ENCODE data around the gene PRKAG2.
A peak's percentile ranks its signal among the peaks of the same experiment; 100 is the strongest.
"Not testable (repeated sequence)": the region's sequence is repeated elsewhere in the genome, so short reads cannot be mapped to it uniquely, and the experiment has no call there.

Gene PRKAG2

DNA sequence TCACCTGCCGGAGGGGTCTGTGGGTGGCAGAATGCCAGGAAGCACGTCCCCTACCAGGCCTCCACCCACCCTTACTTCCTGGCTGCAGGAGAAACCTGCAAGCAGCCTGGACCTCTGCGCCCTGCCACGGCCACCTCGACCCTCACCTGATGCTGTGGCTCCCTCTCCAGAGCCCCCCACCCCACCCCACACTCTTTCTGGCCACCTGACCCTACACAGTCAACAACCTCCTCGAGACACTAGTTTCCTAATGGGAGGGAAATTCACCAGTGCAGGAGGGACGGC is 91.3 kb downstream of the PRKAG2 start:
- no peak for DNase-seq (ENCODE audit: low spot score)

DNA sequence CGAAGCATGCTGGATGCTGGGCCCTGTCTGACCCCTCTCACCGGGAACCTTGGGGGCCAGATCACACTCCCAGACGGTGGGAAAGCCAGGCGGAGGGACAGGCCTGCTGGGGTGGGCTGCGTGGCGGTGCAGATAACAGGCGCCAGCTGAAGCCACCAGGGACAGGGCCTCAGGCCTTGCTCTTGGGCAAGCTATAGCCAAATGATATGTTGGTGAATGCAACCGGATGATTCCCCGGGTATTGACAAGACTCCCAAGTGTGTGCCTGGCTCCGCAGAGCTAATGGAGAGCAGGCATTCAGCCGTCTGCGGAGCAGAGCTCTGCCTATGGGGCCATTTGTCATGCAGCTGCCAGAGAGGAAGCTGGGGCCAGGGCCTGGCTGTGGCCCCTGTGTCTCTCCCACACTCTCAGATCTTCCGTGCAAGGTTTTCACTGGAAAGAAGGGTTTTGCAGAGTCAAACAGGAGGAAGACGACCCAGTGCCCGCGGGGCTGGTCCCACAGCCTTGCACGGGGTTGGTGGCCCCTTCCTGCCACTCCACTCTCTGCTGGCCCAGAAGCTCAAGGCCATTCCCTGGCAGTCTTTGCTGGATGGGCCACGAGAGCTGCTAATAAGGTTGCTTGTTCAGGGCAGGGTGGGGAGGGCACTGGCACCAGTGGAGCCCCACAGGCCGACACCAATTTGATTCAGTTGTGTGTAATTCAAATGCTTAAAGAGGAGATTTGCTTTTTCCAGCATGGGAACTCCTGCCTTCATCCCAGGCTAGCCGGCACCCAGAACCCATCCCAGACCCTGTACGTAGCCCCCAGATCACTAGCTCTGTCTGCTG is 91.8 kb downstream of the PRKAG2 start:
- DNase-seq (ENCODE audit: low spot score), result no peak

DNA sequence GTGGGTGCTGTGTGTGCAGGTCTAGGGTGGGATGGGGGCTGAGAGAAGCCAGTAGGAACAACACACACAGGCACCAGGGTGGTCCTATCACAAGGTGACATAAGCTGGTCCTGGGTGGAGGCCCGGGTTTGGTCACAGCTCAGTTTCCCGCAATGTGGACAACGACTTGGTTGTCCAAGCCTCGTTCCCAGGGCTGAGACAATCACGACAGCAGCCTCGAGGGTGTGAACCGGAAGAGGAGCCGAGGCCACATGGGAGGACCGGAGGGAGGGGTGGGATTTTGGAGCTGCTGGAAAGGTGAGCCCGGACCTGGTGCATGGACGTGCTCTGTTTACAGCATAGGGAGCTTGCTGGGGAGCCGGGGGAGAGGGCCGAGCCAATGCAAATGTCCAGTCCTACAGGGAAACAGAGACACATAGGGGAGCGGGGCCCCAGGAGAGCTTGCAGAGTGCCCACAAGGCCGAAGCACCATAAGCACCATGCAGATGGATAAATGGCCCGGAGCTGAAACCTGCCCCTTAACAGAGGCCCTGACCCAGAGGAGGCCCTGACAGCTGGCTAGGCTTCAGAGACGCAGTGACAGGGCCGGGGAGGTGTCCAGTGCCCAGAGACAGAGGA is 92.8 kb downstream of the PRKAG2 start:
- DNase-seq (ENCODE audit: low spot score), result no peak

DNA sequence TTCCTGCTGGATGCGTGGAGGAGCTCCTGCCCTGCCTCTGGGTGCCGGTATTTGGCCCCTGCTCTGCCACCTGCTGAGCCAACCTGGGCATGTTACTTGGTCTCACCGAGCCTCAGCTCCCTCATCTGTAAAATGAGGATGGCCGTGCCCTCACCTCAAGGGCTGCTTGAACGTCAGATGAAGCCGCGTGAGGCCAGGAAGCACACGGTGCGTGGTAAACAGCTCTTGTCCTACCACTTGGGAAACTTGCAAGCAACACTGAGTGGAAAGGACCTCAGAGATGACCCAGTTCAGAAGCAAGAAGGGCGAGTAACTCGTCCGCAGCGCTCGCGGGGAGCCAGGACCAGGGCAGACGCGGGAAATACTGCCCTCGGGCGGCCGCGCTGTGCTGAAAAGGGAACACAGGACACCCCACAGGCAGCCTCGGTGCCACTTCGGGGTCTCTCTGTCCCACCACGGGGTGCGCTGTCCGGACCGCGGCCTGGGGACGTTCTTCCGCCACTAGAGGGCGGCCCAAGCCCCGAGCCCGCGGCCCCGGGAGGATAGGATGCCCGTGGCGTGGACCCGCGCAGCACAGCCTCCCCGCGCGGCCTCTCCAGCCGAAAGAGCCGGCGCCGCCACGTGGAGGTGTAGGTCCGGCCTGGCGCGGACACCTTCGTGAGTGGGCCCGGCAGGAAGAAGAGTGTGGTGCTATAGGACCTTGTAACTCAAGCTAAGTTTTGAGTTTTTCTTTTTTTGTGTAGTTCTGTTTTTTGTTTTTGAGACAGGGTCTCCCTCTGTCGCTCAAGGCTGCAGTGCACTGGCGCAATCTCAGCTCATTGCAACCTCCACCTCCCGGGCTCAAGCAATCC is 94.1 kb downstream of the PRKAG2 start:
- peak; percentile 65 for DNase-seq (ENCODE audit: low spot score)

DNA sequence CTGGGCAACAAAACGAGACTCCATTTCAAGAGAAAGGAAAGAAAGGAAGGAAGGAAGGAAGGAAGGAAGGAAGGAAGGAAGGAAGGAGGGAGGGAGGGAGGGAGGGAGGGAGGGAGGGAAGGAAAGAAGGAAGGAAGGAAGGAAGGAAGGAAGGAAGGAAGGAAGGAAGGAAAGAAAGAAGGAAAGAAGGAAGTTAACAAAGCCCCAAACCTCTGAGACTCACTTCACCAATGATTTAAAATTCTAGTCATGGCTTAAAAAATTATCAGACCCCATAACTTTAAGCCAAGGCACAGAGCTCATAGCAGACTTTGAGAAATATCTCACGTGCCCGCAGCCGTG is 94.7 kb downstream of the PRKAG2 start:
- not testable (repeated sequence) for DNase-seq (ENCODE audit: low spot score)

DNA sequence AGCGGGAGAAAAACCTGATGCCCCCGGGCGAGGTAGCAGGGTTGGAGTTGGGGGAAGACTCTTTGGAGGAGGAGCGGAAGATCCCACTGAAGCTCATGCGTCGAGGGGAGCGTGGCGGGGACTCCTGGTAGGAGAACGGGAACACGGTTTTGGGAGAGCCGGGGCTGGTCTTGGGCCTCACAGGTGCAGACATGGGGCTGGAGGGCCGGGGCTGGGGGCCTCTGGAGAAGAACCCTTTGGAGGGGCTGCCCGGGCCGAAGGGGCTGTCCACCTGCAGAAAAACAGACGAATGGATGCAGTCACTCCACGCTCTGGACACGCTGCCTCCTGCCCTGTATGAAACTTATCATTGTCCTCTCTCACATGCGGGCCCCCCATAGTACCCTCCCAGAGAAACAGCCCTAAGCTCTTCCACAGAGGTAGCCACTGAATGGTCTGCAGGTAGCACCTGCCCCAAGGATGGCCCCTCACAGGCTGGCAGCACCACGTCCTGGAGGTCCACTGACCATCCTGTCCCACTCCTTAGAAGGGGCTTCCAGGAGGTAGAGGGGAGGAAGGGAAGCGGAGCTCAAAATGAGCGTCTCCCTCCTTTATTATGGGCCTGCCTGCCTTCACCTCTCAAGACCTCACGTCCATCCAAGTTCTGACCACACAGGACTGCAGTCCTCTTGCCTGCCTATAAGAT is 95.6 kb downstream of the PRKAG2 start:
- no peak for DNase-seq (ENCODE audit: low spot score)

DNA sequence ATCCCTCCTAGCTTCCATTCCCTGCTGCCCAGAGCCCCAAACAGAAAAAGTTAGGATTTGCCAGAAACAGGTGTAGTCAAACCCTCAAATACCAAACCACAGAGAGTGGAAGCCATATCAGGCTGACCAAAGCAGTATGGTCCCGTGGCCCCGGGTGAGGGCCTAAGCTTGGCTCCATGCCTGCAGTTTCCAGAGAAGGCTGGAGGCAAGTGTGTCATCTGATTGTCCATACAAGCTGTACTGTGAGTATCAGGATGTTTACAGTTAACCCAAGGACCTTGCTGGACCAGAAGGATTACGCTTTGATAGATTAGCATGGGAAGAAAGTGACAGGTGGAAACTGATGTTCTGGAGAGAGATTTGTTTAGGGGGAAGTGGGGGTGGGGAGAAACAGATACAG is 96.3 kb downstream of the PRKAG2 start:
- no peak for DNase-seq (ENCODE audit: low spot score)

DNA sequence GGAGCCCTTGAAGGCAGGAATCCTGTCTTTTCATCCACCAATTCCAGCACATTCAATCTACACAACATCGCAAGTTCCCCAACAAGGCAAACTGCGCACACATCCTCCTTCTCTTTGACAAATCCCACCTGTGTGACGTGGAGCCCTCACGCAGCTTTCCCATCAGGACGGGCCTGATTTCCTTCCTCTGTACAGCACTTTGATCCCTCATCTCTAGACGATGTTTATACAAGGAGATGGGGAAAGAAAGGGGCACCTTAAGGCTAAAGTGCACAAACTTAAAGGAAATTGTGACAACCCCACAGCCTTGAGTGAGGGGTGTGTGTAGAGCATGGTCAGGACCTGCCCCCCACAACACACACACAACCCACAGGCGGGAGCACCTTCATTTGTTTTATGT is 97.2 kb downstream of the PRKAG2 start:
- DNase-seq (ENCODE audit: low spot score), result no peak

DNA sequence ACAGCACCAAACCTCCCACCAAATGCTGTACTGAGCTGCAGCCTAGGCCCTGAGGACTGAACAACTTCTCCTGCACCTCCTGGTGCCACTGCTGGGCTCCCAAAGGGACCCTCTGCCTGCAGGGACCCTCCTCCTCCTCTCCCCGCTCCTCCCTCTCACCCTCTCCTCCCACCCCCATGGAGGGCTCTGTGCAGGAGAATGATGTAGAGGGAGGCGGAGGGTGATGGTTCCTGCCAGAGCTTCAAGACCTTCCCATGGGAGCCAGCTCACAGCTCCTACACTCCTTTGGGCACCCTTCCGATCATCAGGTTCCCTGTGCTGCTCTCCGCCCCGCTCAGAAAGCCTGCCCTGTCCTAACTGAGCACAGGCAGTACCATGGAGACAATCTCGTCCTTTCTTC is 97.7 kb downstream of the PRKAG2 start:
- DNase-seq (ENCODE audit: low spot score), result no peak

DNA sequence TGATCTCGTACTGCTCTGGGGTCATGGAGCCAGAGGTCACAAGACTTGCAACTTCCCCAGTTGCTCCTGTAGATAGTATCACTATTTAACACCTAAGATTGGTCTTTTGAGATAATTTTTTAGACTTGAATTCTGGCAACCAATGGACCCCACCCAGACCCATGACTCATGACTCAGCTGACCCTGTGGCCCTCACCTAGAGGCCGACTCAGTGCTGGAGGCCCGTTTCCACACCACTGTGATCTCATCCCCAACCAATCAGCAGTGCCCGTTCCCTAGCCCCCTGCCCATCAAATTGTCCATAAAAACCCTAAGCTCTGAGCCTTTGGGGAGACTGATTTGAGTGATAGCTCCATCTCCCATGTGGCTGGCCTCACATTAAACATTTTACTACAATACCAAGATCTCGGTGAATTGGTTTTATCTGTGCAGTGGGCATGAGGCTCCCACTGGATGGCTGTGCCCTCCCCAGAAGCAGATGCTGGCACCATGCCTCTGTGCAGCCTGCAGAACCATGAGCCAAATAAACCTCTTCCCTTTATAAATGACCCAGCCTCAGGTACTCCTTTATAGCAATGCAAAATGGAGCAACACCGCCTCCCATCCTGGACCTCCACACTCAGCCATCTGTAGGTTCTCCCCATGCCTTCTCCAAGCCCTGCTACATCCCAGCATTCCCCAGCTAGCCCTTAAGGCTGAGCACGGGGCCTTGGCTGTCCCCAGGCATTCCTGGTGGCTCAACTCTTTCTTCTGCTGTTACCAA is 98.8 kb downstream of the PRKAG2 start:
- DNase-seq (ENCODE audit: low spot score), result no peak

DNA sequence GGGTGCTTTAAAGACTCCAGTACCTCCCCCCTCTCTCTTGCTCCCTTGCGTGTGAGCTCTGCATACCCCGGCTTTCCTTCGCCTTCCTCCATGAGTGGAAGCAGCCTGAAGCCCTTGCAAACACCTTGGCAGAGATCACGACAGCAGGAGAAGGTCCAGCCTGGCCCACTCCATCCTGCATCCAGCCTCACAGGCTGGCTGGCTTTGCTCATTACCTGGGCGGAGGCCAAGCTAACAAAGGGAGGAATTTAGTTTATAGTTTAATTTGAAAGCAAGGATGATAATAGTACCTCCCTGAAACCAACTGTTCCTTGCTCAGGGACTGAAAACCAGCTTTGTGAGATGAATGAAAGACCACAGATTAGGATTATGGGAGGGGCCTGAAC is 99.4 kb downstream of the PRKAG2 start:
- no peak for DNase-seq (ENCODE audit: low spot score)

DNA sequence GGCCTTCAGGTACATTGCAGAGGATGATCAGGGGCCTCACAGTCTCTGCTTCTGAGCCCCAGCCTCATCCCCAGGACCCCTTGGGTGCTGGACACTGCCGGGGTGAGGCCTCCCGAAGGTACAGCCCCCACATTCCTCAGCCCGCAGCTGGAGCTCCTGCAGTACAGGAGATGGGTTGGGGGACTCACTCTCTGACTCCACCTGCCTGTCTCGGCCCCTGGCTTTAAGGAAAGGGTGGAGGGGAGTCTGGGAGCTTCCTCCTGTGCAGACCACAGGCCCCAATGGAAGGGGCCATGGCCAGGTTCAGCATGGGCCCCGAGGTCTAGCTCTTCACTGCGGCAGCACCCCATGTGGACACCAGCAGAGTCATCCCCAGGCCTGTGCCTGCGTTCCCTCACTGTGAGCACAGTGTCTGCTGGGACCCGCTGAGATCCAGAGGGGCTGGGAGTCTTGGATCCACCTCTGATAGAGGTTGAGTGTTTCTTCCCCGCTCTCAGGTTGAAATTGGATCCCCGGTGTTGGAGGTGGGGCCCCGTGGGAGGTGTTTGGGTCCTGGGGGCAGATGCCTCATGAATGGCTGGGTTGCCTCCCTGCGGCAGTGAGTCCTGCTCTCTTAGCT is 99.9 kb downstream of the PRKAG2 start:
- DNase-seq (ENCODE audit: low spot score), result no peak

DNA sequence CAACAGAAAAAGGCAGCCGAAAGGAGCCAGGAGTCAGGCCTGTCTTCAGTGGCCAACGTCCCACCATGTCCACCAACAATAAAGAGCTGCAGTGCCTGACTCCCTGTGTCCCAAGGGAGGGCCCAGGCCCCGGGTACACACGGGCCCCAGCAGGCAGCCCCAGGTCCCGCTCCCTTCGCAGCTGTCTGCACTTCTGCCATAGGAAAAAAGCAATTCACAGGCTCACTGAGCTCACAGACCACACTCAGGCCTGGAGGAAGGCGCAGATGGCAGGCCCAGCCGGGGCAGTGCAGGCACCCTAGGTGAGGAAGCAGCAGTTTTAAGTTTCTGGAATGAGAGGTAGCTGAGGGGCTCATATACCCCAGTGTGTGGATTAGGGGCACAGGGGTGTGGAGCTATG is 100.5 kb downstream of the PRKAG2 start:
- no peak for DNase-seq (ENCODE audit: low spot score)

DNA sequence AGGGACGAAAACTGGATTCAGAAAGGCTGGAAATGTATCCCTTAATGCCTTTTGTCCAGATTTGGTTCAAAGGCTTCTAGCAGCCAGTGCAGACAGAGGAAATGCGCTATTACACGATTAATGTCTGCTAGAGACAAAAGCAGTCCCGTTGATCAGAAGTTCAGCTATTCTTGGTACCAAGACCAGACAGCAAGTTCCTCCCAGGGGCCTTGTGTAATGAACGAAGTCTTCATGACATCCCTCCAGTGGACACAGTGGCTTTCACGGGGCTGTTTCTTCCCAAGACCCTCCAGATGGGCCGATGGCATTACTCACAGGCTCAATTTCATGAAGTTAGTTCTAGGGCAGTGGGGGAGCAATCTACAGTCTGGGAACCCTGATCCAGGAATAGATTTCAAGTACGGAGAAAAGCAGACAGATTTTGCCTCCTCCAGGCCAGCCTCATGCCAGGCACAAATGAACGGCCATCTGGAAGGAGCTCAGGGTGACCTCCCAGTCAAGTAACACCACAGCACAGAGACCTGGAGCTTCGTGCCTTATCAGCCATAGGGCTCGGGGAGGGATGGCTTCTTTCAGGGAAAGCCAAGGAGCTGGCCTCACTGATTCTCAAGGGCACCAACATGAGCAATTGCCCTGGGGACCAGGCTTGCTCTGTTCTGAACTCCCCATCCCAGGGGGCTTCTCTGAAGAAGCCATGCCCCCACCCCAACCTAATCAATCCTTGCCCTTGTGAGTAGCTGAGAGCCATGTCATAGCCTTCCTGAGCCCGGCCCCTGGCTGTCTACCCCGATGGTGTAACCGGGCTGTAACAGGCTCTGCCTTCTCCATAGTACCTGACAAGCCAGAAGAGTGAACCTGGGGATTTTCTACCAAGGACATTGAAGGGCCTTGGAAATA is 101.1 kb downstream of the PRKAG2 start:
- peak; percentile 34 for DNase-seq (ENCODE audit: low spot score)

DNA sequence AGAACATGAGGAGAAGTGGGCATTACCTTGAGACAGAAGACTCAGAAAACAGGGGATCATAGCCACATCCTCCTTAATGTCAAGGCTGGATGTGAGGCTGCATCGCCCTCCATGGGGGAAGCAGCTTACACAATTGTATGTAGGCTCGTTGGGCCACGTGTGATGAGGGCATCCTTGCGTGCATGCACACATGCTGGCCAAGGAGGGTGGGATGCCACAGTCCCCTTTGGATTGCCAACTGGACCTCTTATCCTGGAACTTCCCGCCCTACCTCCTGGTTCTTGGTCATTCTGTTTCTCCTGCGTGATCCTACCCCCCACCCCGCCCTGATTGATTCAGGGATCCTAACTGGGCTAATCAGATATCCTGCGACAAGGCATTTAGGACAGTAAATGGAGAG is 102.0 kb downstream of the PRKAG2 start:
- DNase-seq (ENCODE audit: low spot score), result no peak

DNA sequence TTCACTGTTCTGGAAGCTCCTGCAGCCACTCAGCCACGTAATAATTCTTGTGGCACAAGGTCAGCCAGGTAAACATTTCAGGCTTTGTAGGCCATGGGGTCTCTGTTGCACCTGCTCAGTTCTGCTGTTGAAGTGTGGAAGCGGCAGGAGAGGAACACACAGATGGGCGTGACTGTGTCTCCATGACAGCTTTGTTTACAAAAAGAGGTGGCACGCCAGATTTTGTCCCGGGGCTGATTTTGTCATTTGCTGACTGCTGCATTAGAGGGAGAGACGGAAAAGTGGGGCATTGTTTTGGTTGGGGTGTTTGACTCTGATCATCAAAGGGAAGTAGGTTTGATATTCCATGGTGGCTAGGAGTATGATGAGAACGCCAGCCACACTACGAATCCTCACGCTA is 103.1 kb downstream of the PRKAG2 start:
- DNase-seq (ENCODE audit: low spot score), result no peak

DNA sequence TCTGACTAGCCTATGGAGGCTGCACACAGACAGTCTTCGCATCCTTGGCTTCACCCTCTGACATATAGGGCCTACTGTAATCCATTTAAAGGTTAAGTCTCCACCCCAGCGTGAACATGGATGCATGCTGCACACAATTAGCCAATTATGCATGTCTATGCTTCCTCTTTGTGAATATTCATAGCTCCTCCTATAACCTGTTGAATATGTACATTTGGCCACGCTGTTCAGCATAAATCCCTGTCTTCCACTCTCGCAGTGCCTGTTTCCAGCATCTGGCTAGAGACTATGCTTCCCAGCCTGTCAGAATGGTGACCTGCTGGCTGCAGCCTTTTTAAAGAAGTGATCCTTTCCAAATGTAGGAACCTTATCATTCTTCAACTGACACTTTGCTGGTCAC is 106.7 kb downstream of the PRKAG2 start:
- DNase-seq (ENCODE audit: low spot score), result no peak

DNA sequence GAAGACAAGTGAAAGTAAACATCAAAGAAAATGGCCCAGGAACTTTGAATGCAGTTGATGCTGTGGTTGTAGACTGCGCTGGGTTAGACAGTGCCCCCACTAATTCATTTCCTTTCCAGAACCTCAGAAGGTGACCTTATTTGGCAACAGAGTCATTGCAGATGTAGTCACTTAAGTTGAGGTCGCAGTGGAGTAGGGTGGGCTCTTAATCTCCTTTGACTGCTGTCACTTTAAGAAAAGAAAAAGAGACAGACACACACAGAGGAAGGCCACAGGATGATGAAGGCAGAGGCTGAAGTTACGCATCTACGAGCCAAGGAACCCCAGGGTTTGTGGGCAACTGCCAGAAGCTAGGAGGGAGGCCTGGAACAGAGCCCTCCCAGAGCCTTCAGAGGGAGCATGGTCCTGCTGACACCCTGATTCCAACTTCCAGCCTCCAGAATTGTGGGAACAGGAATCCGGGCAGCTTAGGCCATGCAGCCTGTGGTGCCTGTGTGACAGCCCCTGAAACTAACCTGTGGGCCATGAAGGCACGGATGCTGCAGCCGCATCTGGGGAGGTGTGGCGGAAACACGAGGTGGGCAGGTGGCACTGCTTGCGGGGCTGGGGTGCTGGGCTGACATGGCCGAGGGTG is 107.6 kb downstream of the PRKAG2 start:
- no peak for DNase-seq (ENCODE audit: low spot score)

DNA sequence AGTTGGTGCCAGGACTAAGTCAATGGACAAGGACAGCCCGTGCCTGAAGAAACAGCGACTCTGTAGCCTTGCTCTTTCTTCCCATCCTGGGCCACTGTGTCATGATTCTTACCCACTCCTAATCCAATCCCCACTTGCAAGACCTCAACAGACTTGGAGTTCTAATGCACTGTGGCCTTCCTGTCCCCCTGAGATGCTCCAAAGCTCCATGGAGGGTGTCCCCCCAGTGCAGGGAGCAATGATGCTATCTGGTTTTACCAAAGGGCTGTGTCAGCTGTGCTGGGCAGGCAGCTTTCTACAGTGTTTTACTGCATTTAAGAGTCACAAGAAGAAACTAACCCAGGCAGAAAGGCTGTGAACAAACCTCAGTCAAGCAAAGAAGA is 108.1 kb downstream of the PRKAG2 start:
- DNase-seq (ENCODE audit: low spot score), result no peak

DNA sequence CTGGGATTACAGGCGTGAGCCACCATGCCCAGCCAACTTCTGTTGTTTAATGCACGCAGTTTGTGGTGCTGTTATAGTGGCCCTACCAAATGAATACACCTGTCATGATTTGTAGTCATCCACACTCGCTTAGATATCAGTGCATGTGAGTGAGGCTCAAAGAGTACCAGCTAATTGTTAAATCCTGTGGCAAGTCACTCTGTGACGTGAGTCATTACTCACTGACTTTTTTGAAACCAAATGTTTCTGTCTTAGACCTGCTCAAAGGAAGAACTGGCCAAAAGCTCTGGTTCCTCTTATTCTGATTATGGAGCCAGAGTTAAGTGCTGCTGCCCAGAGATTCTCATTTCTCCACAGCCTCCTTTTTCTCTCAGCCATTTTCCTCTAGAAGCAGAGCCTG is 109.4 kb downstream of the PRKAG2 start:
- no peak for DNase-seq (ENCODE audit: low spot score)
